Ascending aorta (tissue), 1 donor: Measurements from ENCODE around the gene ZKSCAN7. TPM values are rescaled to one million over a fixed set of nuclear protein-coding genes. Genes with fewer than 3 reads are reported as not detected.

Experiments
- total RNA-seq: library from RNA; depleted of rRNA; stranded (reverse); fragments of >200 nt; gene quantifications from one replicate; pipeline ENCODE4 v1.1.0, GENCODE V29; 2016

The ZKSCAN7 gene
- total RNA-seq, 1 donor from 2014 or later = not detected

Other genes with a start within 250 kb of the ZKSCAN7 start
- 17.0 TPM for gene TCAIM, start 216.4 kb upstream of the ZKSCAN7 start, total RNA-seq
- 6.6 TPM for gene ZNF445, start 77.5 kb upstream of the ZKSCAN7 start, total RNA-seq
- 0.43 TPM for gene ZNF660, start 29.8 kb downstream of the ZKSCAN7 start, total RNA-seq
- 18.1 TPM for gene ZNF197, start 69.8 kb downstream of the ZKSCAN7 start, total RNA-seq
- gene ZNF35, start 93.5 kb downstream of the ZKSCAN7 start, total RNA-seq = 4.8 TPM
- gene ZNF502, start 157.5 kb downstream of the ZKSCAN7 start, total RNA-seq = 6.5 TPM
- not detected for gene ZNF501, start 174.4 kb downstream of the ZKSCAN7 start, total RNA-seq
- gene KIAA1143, start 206.4 kb downstream of the ZKSCAN7 start, total RNA-seq = 12.0 TPM
- 0.64 TPM for gene KIF15, start 206.6 kb downstream of the ZKSCAN7 start, total RNA-seq